ENCODE measurements around the gene CAVIN2.

- no peak for TF ChIP-seq CTCF (IDR thresholded peaks at IDR 0.05)
- TF ChIP-seq POLR2A (IDR thresholded peaks at IDR 0.05) = no peak
These were observed 9.4 kb upstream of the CAVIN2 start for GRCh38 chr2:191856111-191856876.
